ENCODE measurements around the gene SMIM10L1.
A peak's percentile ranks its signal among the peaks of the same experiment; 100 is the strongest.

SMIM10L1 gene

DNA sequence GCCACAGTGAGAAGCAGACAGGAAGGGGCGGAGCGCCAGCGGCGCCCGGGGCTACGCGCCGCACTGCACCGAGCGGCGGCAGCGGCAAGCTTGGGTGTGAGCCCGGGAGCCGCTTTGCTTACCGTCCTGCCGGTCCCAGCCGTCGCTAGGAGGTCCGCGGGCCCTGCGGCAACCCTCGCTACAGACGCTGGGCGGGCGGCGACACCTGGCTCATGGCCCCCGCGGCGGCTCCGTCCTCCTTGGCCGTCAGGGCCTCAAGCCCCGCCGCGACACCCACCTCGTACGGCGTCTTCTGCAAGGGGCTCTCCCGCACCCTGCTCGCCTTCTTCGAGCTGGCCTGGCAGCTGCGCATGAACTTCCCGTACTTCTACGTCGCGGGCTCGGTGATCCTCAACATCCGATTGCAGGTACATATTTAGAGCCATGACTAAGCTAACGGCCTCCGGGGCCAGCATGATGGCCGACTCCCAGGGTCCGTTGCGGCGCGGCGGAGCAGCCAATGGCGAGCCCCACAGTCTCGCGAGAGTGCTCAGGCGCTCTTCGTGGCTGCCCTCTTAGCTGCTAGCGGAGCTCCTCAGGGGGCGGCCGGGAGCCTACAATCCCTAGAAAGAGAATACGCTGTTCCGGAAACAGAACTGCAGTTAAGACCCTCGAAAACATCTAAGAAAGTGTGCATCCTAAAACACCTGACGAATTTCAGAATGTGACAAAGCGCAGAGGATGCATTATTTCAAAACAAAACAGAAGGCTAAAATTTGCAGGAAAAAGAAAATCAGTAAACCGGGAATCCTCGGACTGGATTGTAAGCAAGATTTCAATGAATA is at the start of gene SMIM10L1:
Gene SMIM10L1, plus strand, starts transcription at position 50 of the 824 bp plus-strand sequence. Its CDS starts 163 bp downstream, at position 213.
- H3K4me3 ChIP-seq (ENCODE audit: low read length) = peak within 1 kb of the TSS; percentile 95
- DNase-seq (ENCODE audit: low read depth) = peak; percentile 70
- TF ChIP-seq, protein P1, sequence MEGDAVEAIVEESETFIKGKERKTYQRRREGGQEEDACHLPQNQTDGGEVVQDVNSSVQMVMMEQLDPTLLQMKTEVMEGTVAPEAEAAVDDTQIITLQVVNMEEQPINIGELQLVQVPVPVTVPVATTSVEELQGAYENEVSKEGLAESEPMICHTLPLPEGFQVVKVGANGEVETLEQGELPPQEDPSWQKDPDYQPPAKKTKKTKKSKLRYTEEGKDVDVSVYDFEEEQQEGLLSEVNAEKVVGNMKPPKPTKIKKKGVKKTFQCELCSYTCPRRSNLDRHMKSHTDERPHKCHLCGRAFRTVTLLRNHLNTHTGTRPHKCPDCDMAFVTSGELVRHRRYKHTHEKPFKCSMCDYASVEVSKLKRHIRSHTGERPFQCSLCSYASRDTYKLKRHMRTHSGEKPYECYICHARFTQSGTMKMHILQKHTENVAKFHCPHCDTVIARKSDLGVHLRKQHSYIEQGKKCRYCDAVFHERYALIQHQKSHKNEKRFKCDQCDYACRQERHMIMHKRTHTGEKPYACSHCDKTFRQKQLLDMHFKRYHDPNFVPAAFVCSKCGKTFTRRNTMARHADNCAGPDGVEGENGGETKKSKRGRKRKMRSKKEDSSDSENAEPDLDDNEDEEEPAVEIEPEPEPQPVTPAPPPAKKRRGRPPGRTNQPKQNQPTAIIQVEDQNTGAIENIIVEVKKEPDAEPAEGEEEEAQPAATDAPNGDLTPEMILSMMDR (conservative IDR thresholded peaks at IDR 0.05; ENCODE audit: low read depth, low read length) = no peak

DNA sequence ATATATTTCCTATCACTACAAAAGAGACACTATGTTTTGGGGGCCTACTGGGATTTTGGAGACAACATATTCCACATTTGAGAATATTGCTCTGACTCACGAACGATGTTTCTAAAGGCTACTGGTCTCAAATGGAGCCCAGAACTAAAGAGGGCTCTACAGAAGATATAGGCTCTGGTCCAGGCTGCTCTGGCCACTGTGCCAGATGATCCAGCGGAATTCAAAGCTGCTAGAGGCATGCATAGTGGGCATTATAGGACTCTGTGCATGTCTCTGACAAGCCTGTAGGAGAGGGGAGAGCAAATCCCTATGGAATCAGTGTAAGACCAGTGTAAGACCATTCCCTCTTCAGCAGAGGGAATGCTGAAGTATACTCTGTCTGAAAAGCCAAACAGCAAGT is 40.6 kb upstream of the SMIM10L1 start:
- no peak overlapping the region for H3K4me3 ChIP-seq (ENCODE audit: low read length)
- TF ChIP-seq, protein P1 (conservative IDR thresholded peaks at IDR 0.05; ENCODE audit: low read depth, low read length) = no peak
- DNase-seq (ENCODE audit: low read depth) = no peak

DNA sequence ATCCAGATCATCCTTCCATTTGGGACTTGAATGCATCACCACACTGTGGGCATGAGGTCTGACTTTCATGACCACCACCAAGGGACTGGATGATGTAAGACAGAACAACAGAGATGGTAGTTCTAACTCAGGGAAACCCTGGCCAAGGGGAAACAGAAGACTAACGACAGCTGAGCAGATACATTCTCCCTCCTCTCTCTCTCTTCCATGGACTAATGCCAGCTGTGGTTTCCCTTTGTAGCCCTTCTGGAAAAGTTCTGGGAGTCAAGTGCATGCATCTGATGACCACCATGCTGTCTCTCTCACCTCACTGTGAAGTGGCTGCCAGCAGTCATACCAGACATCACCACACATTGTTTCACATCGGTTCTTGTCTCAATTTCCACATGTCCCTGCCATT is 40.0 kb upstream of the SMIM10L1 start:
- TF ChIP-seq, protein P1 (conservative IDR thresholded peaks at IDR 0.05; ENCODE audit: low read depth, low read length) = no peak

DNA sequence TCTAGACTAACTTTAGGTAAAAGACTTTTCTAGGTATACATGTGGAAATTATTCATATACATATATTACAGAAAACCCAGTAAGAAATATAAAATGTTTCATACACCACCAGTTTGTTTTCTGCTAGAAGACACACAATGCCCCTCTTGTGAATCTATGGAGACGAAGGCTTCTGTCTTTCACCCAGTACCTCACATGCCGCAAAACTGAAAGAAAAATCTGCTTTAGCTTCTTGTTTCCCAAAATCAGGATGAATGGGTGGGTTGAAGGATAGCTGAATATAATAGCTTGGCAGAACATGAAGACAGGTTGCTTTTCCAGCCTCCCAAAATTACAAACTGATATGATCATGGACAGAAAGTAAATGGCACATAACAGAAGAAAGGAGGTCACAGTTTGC is 37.8 kb upstream of the SMIM10L1 start:
- no peak overlapping the region for H3K4me3 ChIP-seq (ENCODE audit: low read length)
- no peak for DNase-seq (ENCODE audit: low read depth)
- TF ChIP-seq, protein P1 (conservative IDR thresholded peaks at IDR 0.05; ENCODE audit: low read depth, low read length) = no peak

More for the DNA sequence above, 40.0 kb upstream of the SMIM10L1 start:
- no peak overlapping the region for H3K4me3 ChIP-seq (ENCODE audit: low read length)
- DNase-seq (ENCODE audit: low read depth) = no peak

DNA sequence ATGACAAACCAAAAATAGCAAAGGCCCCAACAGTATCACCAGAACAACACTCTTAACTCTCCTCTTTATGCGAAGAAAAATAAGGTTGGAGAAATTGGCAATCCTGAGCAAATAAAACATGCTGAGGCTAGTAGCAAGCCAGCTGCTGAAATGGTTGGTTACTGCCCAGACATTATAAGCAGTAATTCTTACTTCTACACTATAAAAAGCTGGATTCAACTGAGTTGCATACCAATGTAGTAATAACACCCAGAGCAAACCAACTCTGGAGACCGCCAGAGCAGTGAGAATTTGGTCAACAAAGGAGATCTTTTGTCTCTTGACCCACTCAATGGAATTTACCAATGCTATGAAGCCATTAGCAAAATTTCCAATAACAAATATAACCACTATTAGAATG is 37.2 kb upstream of the SMIM10L1 start:
- TF ChIP-seq, protein P1 (conservative IDR thresholded peaks at IDR 0.05; ENCODE audit: low read depth, low read length) = no peak
- no peak for DNase-seq (ENCODE audit: low read depth)
- no peak overlapping the region for H3K4me3 ChIP-seq (ENCODE audit: low read length)

DNA sequence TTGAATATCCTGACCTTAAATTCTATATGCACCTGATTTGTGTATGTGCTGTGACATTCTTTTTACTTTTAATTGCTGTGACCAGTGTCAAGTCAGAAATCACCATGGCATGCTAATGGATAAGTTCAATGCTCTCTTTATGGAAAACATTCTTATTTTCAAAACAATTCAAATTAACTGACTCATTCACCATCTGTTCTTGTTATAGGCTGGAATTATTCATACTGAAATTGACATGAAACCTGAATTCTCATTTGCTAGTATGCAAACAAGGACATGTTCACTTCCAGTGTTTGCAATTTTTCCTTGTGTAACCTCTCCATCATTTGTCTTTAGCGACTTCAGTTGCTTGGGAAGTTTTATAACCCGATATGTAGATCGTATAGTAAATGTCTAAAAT is 36.7 kb upstream of the SMIM10L1 start, which contains the start of gene TAS2R30:
Gene TAS2R30, minus strand, starts transcription at position 340 of the 400 bp plus-strand sequence. CDS start 400 bp downstream, outside the sequence.
- DNase-seq (ENCODE audit: low read depth) = no peak
- TF ChIP-seq, protein P1 (conservative IDR thresholded peaks at IDR 0.05; ENCODE audit: low read depth, low read length) = no peak
- no peak within 1 kb of the TSS for H3K4me3 ChIP-seq (ENCODE audit: low read length)

DNA sequence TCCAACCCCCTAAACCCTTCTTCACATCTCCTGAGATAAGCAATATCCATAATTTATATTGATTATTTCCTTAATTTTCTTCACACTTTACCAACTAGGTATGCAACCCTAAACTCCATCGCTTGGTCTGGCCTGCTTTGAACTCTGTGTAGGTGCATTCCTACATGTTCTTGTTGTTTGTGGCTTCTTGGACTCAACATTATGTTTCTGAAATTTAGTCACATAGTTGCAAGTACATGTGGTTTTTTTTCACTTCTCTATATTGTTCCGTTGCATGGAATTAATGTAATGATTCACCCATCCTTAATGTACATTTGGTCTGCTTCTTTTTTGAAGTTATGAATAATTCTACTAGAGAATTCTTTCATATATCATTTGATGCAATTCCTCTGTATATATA is 34.9 kb upstream of the SMIM10L1 start:
- DNase-seq (ENCODE audit: low read depth) = no peak
- no peak overlapping the region for H3K4me3 ChIP-seq (ENCODE audit: low read length)
- TF ChIP-seq, protein P1 (conservative IDR thresholded peaks at IDR 0.05; ENCODE audit: low read depth, low read length) = no peak

Measured in retinal pigment epithelial cell (primary cell).